Measurements from ENCODE around the gene OLFM4.

GRCh38 chr13:53028637-53029203 lies at the start of gene OLFM4:
- no peak for TF ChIP-seq CTCF (IDR thresholded peaks at IDR 0.05)
- no peak for TF ChIP-seq POLR2A (IDR thresholded peaks at IDR 0.05)
